Lower leg skin (tissue), 4 donors: ENCODE results near the gene SF3B6. TPM values are rescaled to one million over a fixed set of nuclear protein-coding genes. Genes with fewer than 3 reads are reported as not detected.

Experiments used
- DNase-seq, 2 donors: peaks; one replicate each; pipeline ENCODE4 v3.0.0-alpha.2; 2019; ENCODE audit warnings: low spot score in 2 of 2
- H3K4me3 ChIP-seq: fragments of 200-600 bp; sonication (generic); 2 replicates; pipeline ENCODE4 v1.5.1; 2017; ENCODE audit warnings: mild to moderate bottlenecking, low read depth; ENCODE audit not compliant: poor library complexity, severe bottlenecking
- POLR2A ChIP-seq, 2 donors: fragments of 450-650 bp; IDR thresholded peaks; one replicate each; pipeline ENCODE4 v1.6.1; 2016 to 2017; ENCODE audit warnings: antibody characterized with exemption in 2 of 2, mild to moderate bottlenecking in 1 of 2, moderate library complexity in 1 of 2
- WGBS, 2 donors: methylation state at CpG; one replicate each; pipeline ENCODE4 v1.1.5; 2018; 5-methylcytosine and 5-hydroxymethylcytosine counted together
- intact Hi-C: fragments of 100-400 bp; cut with DNase I; formaldehyde crosslinking; loops from one replicate; pipeline ENCODE4 v1.15.0; 2023; ENCODE audit warnings: low total_unique reads
- total RNA-seq, 4 donors: library from RNA; depleted of rRNA; stranded (reverse); fragments of >200 nt; gene quantifications; one replicate each; pipeline ENCODE4 v1.1.0, GENCODE V29; 2016
- TF ChIP-seq, protein P1 (sequence below), 3 donors: fragments of 450-650 bp; IDR thresholded peaks; one replicate each; pipeline ENCODE4 v1.5.1; 2016; ENCODE audit warnings: antibody characterized with exemption in 3 of 3, mild to moderate bottlenecking in 3 of 3, moderate library complexity in 2 of 3

SF3B6 gene
- total RNA-seq, result 10 to 100 TPM; 81.3 to 90.8 (median 86.5) TPM

- DNase-seq, result peak; percentile 99 to 100
- intact Hi-C loops, result no loop called here
- TF ChIP-seq POLR2A (IDR thresholded peaks at IDR 0.05), result peak in 1 of 2 donors; percentile 37
- TF ChIP-seq, protein P1, sequence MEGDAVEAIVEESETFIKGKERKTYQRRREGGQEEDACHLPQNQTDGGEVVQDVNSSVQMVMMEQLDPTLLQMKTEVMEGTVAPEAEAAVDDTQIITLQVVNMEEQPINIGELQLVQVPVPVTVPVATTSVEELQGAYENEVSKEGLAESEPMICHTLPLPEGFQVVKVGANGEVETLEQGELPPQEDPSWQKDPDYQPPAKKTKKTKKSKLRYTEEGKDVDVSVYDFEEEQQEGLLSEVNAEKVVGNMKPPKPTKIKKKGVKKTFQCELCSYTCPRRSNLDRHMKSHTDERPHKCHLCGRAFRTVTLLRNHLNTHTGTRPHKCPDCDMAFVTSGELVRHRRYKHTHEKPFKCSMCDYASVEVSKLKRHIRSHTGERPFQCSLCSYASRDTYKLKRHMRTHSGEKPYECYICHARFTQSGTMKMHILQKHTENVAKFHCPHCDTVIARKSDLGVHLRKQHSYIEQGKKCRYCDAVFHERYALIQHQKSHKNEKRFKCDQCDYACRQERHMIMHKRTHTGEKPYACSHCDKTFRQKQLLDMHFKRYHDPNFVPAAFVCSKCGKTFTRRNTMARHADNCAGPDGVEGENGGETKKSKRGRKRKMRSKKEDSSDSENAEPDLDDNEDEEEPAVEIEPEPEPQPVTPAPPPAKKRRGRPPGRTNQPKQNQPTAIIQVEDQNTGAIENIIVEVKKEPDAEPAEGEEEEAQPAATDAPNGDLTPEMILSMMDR (IDR thresholded peaks at IDR 0.05), result no peak
- WGBS, 2 donors, result 1% methylated on average over 56 to 62 of the region's 64 CpGs
- peak within 1 kb of the TSS; percentile 62 for H3K4me3 ChIP-seq
Measured at GRCh38 chr2:24075915-24076848, at the start of gene SF3B6. SF3B6 (minus strand) TSS chr2:24076326; CDS start chr2:24076229, 97 bp downstream.

DNA sequence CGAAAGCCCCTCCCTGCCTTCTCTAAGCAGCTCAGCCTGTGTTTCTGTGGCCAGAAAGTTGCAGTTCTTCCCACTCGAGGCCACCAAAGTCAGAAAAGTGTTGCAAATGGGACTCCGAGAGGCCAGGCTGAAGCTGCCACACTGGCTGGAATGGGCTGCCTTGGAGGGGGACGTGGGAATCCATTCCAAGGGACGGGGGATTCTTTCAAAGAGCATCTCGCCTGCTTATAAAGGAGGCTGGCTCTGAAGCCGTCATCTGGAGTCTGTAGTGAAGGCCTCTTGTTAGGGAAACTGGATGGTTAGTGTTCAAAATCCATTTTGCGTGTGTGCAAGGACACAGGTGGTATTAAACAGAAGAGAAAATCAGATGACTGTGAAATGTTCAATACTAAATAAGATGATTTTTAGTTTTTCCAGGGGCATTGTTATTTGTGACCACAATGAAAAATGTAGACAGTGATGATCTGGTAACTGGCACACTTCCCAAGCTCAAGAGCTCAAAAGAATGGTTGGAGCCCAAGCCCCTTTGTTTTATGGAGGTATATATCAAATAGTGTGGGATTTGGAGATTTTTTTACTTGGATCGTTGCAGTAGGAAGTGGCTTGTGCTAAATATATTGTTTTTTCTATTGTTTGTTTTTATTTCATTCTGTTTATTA lies 47.9 kb upstream of the SF3B6 start:
- WGBS, 2 donors, result 11 to 13% methylated on average over 8 of the region's 9 CpGs

DNA sequence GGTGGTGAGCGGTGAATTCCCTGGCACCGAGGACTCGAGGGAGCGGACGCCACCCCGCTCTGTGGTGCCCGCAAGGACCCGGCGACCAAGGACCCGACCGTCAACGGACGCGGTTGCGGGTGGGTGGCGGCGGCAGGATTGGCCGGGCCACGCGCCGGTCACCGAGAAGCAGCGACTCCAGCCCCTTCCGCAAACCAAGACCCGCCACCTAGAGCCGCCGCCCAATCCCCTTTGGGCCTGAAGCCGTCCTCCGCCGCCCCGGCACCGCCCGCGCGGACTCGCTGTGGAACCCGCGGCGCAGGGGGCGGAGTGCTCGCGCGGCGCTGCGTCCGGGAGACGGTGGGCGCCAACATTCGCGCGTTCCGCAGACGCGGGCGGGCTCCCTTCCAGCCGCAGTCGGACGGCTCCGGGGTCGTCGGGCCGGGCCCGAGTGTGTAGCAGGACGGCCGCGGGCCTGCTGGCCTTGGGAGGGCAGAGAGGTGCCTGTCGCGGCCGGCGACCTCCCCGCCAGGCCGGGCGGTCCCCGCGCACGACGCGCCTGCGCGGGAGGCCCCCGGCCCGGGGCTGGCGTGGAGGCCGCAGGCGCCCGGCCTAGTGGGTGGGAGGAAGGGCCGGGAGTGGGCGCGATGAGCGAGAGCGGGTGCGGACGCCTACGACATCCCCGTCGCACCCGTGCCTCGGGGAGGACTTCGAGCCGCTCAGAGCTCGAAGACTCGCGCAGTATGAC lies 47.2 kb upstream of the SF3B6 start, which contains the start of the genes FAM228B and PFN4:
Gene FAM228B, plus strand, starts transcription at position 275 of the 727 bp plus-strand sequence. CDS start 893 bp downstream, outside the sequence.
Gene PFN4, minus strand, starts transcription at position 140 of the 727 bp plus-strand sequence. CDS start 799 bp downstream, outside the sequence.
- 1 to 2% methylated on average over 11 to 40 of the region's 103 CpGs for WGBS, 2 donors
- H3K4me3 ChIP-seq, result peak within 1 kb of the TSS; percentile 63
- intact Hi-C loops, result no loop called here
- TF ChIP-seq, protein P1 (IDR thresholded peaks at IDR 0.05), result no peak
- no peak for TF ChIP-seq POLR2A (IDR thresholded peaks at IDR 0.05)
- peak; percentile 70 to 97 for DNase-seq

More for the DNA sequence above, 47.9 kb upstream of the SF3B6 start:
- TF ChIP-seq POLR2A (IDR thresholded peaks at IDR 0.05), result no peak
- TF ChIP-seq, protein P1 (IDR thresholded peaks at IDR 0.05), result no peak
- H3K4me3 ChIP-seq, result peak overlapping the region; percentile 63
- intact Hi-C loops, result no loop called here
- DNase-seq, result no peak

DNA sequence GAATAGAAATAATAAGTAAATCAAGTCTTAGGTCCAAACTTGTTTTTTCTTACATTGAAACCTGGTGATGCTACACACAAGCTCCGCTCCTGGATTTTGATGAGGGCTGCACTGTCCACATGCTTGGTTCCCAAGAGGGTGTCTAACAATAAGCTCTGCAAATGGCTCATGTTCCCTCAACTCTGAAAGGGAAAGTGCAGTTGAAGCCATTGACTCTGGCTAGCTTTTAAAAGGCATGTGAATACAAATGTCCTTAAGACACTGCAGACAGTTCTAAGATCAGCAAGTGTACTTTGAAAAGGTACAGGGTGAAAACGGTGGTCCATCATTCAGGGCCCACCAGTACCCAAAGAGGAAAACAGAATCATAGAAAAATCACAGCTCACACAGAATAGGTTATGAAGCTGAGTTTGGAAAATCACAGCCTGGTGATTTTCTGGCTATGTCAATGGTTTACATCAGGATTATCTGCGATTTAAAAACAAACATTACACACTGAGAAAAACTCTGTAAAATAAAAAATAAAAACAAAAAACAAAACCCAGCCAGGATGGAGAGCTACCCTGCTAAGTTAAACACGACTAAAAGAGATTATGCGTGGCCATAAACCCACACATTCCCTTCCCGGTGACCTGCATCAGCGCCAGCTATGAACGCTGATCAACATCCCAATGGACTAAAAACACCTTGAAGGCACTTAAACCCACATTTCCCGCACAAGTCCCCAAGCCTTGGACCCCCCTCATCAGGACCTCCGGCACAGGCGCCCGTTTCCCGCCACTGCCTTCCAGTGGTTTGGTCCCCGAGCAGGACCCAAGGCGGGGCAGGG lies 46.5 kb upstream of the SF3B6 start:
- WGBS, 2 donors, result 8 to 9% methylated on average over 15 of the region's 15 CpGs
- intact Hi-C loops, result no loop called here
- TF ChIP-seq POLR2A (IDR thresholded peaks at IDR 0.05), result no peak
- TF ChIP-seq, protein P1 (IDR thresholded peaks at IDR 0.05), result no peak
- no peak for DNase-seq
- peak overlapping the region; percentile 63 for H3K4me3 ChIP-seq

DNA sequence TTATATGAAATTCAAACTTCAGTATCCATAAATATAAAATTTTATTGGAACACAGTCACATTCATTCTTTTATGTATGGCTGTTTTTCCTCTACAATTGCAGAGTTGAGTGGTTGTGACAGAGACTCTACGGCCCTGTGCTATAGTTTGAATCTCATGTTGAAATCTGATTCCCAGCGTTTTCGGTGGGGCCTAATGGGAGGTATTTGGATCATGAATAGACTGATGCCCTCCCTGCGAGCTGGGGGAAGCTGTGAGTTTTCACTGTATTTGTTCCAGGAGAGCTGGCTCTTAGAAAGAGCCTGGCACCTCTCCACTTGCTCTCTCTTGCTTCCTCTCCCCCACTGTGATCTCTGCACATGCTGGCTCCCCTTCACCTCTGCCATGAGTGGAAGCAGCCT lies 45.3 kb upstream of the SF3B6 start:
- 51 to 57% methylated on average over 4 of the region's 4 CpGs for WGBS, 2 donors
- H3K4me3 ChIP-seq, result no peak overlapping the region
- no peak for TF ChIP-seq POLR2A (IDR thresholded peaks at IDR 0.05)
- TF ChIP-seq, protein P1 (IDR thresholded peaks at IDR 0.05), result no peak
- no peak for DNase-seq
- intact Hi-C loops, result no loop called here
